OCI-LY1 (cell line): Measurements from ENCODE around the gene FBXO10.

Experiments used
- CTCF ChIP-seq: fragments of 200-600 bp; sonication (generic), shearing (Covaris generic); IDR thresholded peaks from 2 replicates; pipeline ENCODE4 v1.5.1; 2017; ENCODE audit warnings: mild to moderate bottlenecking, antibody characterized with exemption, low read length, moderate library complexity, mixed read lengths
- EZH2 ChIP-seq: fragments of 200-600 bp; sonication (generic), shearing (Covaris generic); IDR thresholded peaks from 2 replicates; pipeline ENCODE4 v1.8.0; 2017; ENCODE audit warnings: borderline replicate concordance, mixed run types, mild to moderate bottlenecking, antibody characterized with exemption, low read length, moderate library complexity, mixed read lengths

- no peak for TF ChIP-seq CTCF
- TF ChIP-seq EZH2 = no peak
Measured at GRCh38 chr9:37514999-37515398, 61.2 kb downstream of the FBXO10 start.
